ENCODE measurements around the gene PKP1.
A peak's percentile ranks its signal among the peaks of the same experiment; 100 is the strongest.

GRCh38 chr1:201348211-201348566 lies 64.9 kb downstream of the PKP1 start:
- TF ChIP-seq CTCF (IDR thresholded peaks at IDR 0.05) (peak; percentile 29 to 53 (median 45)), POLR2A (IDR thresholded peaks at IDR 0.05) (no peak)
